ENCODE measurements around the gene ASMTL.
"Not testable (repeated sequence)": the region's sequence is repeated elsewhere in the genome, so short reads cannot be mapped to it uniquely, and the experiment has no call there.

DNA sequence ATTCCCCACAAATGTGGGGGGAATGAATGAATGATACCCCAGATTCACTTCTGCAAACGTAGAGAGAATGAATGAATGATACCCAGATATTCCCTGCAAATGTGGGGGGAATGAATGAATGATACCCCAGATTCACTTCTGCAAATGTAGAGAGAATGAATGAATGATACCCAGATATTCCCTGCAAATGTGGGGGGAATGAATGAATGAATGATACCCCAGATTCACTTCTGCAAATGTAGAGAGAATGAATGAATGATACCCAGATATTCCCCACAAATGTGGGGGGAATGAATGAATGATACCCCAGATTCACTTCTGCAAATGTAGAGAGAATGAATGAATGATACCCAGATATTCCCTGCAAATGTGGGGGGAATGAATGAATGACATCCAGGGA lies 38.0 kb upstream of the ASMTL start:
- TF ChIP-seq, protein P1, sequence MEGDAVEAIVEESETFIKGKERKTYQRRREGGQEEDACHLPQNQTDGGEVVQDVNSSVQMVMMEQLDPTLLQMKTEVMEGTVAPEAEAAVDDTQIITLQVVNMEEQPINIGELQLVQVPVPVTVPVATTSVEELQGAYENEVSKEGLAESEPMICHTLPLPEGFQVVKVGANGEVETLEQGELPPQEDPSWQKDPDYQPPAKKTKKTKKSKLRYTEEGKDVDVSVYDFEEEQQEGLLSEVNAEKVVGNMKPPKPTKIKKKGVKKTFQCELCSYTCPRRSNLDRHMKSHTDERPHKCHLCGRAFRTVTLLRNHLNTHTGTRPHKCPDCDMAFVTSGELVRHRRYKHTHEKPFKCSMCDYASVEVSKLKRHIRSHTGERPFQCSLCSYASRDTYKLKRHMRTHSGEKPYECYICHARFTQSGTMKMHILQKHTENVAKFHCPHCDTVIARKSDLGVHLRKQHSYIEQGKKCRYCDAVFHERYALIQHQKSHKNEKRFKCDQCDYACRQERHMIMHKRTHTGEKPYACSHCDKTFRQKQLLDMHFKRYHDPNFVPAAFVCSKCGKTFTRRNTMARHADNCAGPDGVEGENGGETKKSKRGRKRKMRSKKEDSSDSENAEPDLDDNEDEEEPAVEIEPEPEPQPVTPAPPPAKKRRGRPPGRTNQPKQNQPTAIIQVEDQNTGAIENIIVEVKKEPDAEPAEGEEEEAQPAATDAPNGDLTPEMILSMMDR (IDR thresholded peaks at IDR 0.05 in 8 of 11, conservative IDR thresholded peaks at IDR 0.05 in 3 of 11) = not testable (repeated sequence)
- TF ChIP-seq POLR2A, POLR2AphosphoS5 (IDR thresholded peaks at IDR 0.05): not testable (repeated sequence)
